Activated CD8-positive, alpha-beta memory T cell treated with anti-CD3 and anti-CD28 coated beads for 24 hours (primary cell): Measurements from ENCODE around the gene SPSB1.

ENCODE experiments used
- DNase-seq: peaks from one replicate; pipeline ENCODE4 v3.0.0-alpha.2; 2020

The SPSB1 gene

GRCh38 chr1:9320520-9321479, 28.1 kb downstream of the SPSB1 start:
- DNase-seq, result no peak

GRCh38 chr1:9321480-9321849, 28.8 kb downstream of the SPSB1 start:
- no peak for DNase-seq

- no peak for DNase-seq
Observed at GRCh38 chr1:9321986-9322660, 29.4 kb downstream of the SPSB1 start.

GRCh38 chr1:9322661-9323244, 30.1 kb downstream of the SPSB1 start:
- no peak for DNase-seq

GRCh38 chr1:9324246-9325096, 31.8 kb downstream of the SPSB1 start:
- DNase-seq, result no peak

GRCh38 chr1:9326596-9326995, 33.9 kb downstream of the SPSB1 start:
- no peak for DNase-seq

GRCh38 chr1:9328201-9328600, 35.5 kb downstream of the SPSB1 start:
- DNase-seq, result no peak

GRCh38 chr1:9328715-9329114, 36.0 kb downstream of the SPSB1 start:
- DNase-seq, result no peak

GRCh38 chr1:9331016-9331415, 38.3 kb downstream of the SPSB1 start:
- DNase-seq, result no peak

- DNase-seq, result no peak
Observed at GRCh38 chr1:9331558-9332346, 39.1 kb downstream of the SPSB1 start.

- DNase-seq, result no peak
Observed at GRCh38 chr1:9332513-9333143, 39.9 kb downstream of the SPSB1 start.

GRCh38 chr1:9338397-9339246, 45.9 kb downstream of the SPSB1 start:
- DNase-seq, result no peak

GRCh38 chr1:9340172-9340854, 47.6 kb downstream of the SPSB1 start:
- no peak for DNase-seq

GRCh38 chr1:9340864-9341263, 48.2 kb downstream of the SPSB1 start:
- DNase-seq, result no peak

- no peak for DNase-seq
Observed at GRCh38 chr1:9341301-9341845, 48.7 kb downstream of the SPSB1 start.

- DNase-seq, result no peak
Observed at GRCh38 chr1:9343269-9343668, 50.6 kb downstream of the SPSB1 start.

- DNase-seq, result no peak
Observed at GRCh38 chr1:9344426-9345200, 51.9 kb downstream of the SPSB1 start.

- no peak for DNase-seq
Observed at GRCh38 chr1:9345471-9345870, 52.8 kb downstream of the SPSB1 start.

GRCh38 chr1:9345922-9346321, 53.2 kb downstream of the SPSB1 start:
- no peak for DNase-seq
